Measurements from ENCODE around the gene NOXO1.

DNA sequence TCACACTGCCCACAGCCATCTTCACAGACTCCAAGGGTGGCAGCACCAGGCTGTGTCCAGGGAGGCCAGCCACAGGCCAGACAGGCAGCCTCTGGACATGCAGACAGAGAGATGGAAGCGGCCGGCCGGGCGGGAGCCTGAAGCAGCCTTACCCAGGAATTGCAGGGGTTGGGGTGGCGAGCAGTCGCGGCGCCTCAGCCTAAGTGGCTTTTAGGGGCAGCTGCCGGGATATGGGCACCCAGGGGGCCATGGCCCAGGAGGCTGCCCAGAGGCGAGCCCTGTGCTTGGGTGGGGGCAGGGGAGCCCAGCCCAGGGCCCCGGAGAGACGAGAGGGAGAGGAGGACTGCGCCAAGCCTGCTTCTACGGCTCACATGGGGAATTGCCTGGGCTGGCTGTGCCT is 44.0 kb upstream of the NOXO1 start:
- TF ChIP-seq, protein P1, sequence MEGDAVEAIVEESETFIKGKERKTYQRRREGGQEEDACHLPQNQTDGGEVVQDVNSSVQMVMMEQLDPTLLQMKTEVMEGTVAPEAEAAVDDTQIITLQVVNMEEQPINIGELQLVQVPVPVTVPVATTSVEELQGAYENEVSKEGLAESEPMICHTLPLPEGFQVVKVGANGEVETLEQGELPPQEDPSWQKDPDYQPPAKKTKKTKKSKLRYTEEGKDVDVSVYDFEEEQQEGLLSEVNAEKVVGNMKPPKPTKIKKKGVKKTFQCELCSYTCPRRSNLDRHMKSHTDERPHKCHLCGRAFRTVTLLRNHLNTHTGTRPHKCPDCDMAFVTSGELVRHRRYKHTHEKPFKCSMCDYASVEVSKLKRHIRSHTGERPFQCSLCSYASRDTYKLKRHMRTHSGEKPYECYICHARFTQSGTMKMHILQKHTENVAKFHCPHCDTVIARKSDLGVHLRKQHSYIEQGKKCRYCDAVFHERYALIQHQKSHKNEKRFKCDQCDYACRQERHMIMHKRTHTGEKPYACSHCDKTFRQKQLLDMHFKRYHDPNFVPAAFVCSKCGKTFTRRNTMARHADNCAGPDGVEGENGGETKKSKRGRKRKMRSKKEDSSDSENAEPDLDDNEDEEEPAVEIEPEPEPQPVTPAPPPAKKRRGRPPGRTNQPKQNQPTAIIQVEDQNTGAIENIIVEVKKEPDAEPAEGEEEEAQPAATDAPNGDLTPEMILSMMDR (optimal IDR thresholded peaks at IDR 0.05 in 1 of 3, IDR thresholded peaks at IDR 0.05 in 1 of 3, conservative IDR thresholded peaks at IDR 0.05 in 1 of 3; ENCODE audit: extremely low read depth in 1 of 3, insufficient read depth in 2 of 3, low read length in 3 of 3): no peak
- no peak for TF ChIP-seq EZH2 (IDR thresholded peaks at IDR 0.05; ENCODE audit: low read length)

Data from keratinocyte (primary cell).